NB4 (cell line): ENCODE results near the gene MMP25.

Source experiments
- DNase-seq: peaks from one replicate; pipeline ENCODE4 v3.0.0; 2010; ENCODE audit warnings: low read depth
- H3K4me3 ChIP-seq: one replicate; pipeline ENCODE4 v1.5.1; 2011; ENCODE audit warnings: mild to moderate bottlenecking, low read depth, low read length, moderate library complexity
- CTCF ChIP-seq: IDR thresholded peaks from one replicate; pipeline ENCODE4 v1.5.1; 2012; ENCODE audit warnings: low read depth, low read length
- MAX ChIP-seq: IDR thresholded peaks from 2 replicates; pipeline ENCODE4 v1.6.1; 2011; ENCODE audit warnings: low read depth, low read length
- MYC ChIP-seq: IDR thresholded peaks from 2 replicates; pipeline ENCODE4 v1.6.1; 2011; ENCODE audit warnings: low read depth, low read length
- POLR2A ChIP-seq: IDR thresholded peaks from 2 replicates; pipeline ENCODE4 v1.6.1; 2011; ENCODE audit warnings: mild to moderate bottlenecking; ENCODE audit not compliant: insufficient read length; ENCODE audit errors: extremely low read depth

Gene MMP25

GRCh38 chr16:3044708-3045107 lies 1.7 kb upstream of the MMP25 start:
- no peak for DNase-seq
- no peak for TF ChIP-seq MYC
- no peak for TF ChIP-seq CTCF
- TF ChIP-seq MAX = no peak
- no peak for TF ChIP-seq POLR2A
- H3K4me3 ChIP-seq = peak overlapping the region; percentile 32

GRCh38 chr16:3046641-3047386 lies 453 bp downstream of the MMP25 start:
- peak overlapping the region; percentile 44 for H3K4me3 ChIP-seq
- no peak for TF ChIP-seq MYC
- no peak for TF ChIP-seq CTCF
- no peak for TF ChIP-seq POLR2A
- no peak for TF ChIP-seq MAX
- peak; percentile 55 for DNase-seq

- H3K4me3 ChIP-seq = peak overlapping the region; percentile 44
- TF ChIP-seq MYC = no peak
- TF ChIP-seq CTCF = no peak
- no peak for TF ChIP-seq MAX
- no peak for TF ChIP-seq POLR2A
- DNase-seq = no peak
These were observed 993 bp downstream of the MMP25 start for GRCh38 chr16:3047387-3047720.

GRCh38 chr16:3049921-3050481 lies 3.6 kb downstream of the MMP25 start:
- DNase-seq = no peak
- no peak overlapping the region for H3K4me3 ChIP-seq
- no peak for TF ChIP-seq MYC
- TF ChIP-seq MAX = no peak
- no peak for TF ChIP-seq CTCF
- TF ChIP-seq POLR2A = no peak

GRCh38 chr16:3050487-3050886 lies 4.1 kb downstream of the MMP25 start:
- TF ChIP-seq MYC = no peak
- TF ChIP-seq CTCF = no peak
- TF ChIP-seq MAX = no peak
- no peak for TF ChIP-seq POLR2A
- H3K4me3 ChIP-seq = no peak overlapping the region
- DNase-seq = peak; percentile 63
